NCI-H146 (cell line): ENCODE data around the gene AMIGO2.
"Not testable (repeated sequence)": the region's sequence is repeated elsewhere in the genome, so short reads cannot be mapped to it uniquely, and the experiment has no call there.

ENCODE experiments used
- DNase-seq: peaks from one replicate; lab custom pipeline; 2025; lab: John Stamatoyannopoulos, UW

AMIGO2 gene

GRCh38 chr12:47073951-47074350 lies 5.8 kb downstream of the AMIGO2 start:
- DNase-seq: no peak

- DNase-seq: peak; percentile 26
Measured at GRCh38 chr12:47071241-47071852, 8.4 kb downstream of the AMIGO2 start.

- DNase-seq: no peak
Measured at GRCh38 chr12:47070310-47070709, 9.4 kb downstream of the AMIGO2 start.

GRCh38 chr12:47068539-47068938 lies 11.2 kb downstream of the AMIGO2 start:
- peak; percentile 27 for DNase-seq

GRCh38 chr12:47067771-47068431 lies 11.9 kb downstream of the AMIGO2 start:
- peak; percentile 3 for DNase-seq

- no peak for DNase-seq
Measured at GRCh38 chr12:47067176-47067575, 12.6 kb downstream of the AMIGO2 start.

- DNase-seq: no peak
Measured at GRCh38 chr12:47066278-47067025, 13.3 kb downstream of the AMIGO2 start.

GRCh38 chr12:47065546-47065945 lies 14.2 kb downstream of the AMIGO2 start:
- no peak for DNase-seq

GRCh38 chr12:47058640-47059039 lies 21.1 kb downstream of the AMIGO2 start:
- DNase-seq: not testable (repeated sequence)

GRCh38 chr12:47056944-47057343 lies 22.8 kb downstream of the AMIGO2 start:
- not testable (repeated sequence) for DNase-seq

GRCh38 chr12:47055856-47056255 lies 23.9 kb downstream of the AMIGO2 start:
- DNase-seq: not testable (repeated sequence)

GRCh38 chr12:47054659-47055058 lies 25.1 kb downstream of the AMIGO2 start:
- no peak for DNase-seq

- DNase-seq: no peak
Measured at GRCh38 chr12:47053961-47054360, 25.8 kb downstream of the AMIGO2 start.

- no peak for DNase-seq
Measured at GRCh38 chr12:47052274-47052673, 27.5 kb downstream of the AMIGO2 start.

GRCh38 chr12:47051291-47051690 lies 28.5 kb downstream of the AMIGO2 start:
- DNase-seq: not testable (repeated sequence)

- no peak for DNase-seq
Measured at GRCh38 chr12:47048541-47048940, 31.2 kb downstream of the AMIGO2 start.

GRCh38 chr12:47041327-47041726 lies 38.4 kb downstream of the AMIGO2 start:
- no peak for DNase-seq

- DNase-seq: no peak
Measured at GRCh38 chr12:47039756-47040155, 40.0 kb downstream of the AMIGO2 start.

- no peak for DNase-seq
Measured at GRCh38 chr12:47039079-47039478, 40.7 kb downstream of the AMIGO2 start.

- DNase-seq: no peak
Measured at GRCh38 chr12:47038270-47038748, 41.5 kb downstream of the AMIGO2 start.

GRCh38 chr12:47035484-47035883 lies 44.3 kb downstream of the AMIGO2 start:
- no peak for DNase-seq

GRCh38 chr12:47034661-47035060 lies 45.1 kb downstream of the AMIGO2 start:
- DNase-seq: no peak
